22Rv1 (cell line): Measurements from ENCODE around the gene NEU2.

Source experiments
- H3K27ac ChIP-seq: fragments of 450-650 bp; 2 replicates; pipeline ENCODE4 v1.5.1; 2017
- ZFX ChIP-seq: fragments of 450-650 bp; IDR thresholded peaks from 2 replicates; pipeline ENCODE4 v1.6.1; 2017; ENCODE audit warnings: antibody characterized with exemption, borderline replicate concordance
- TF ChIP-seq, protein P1 (sequence below): fragments of 450-650 bp; IDR thresholded peaks from 2 replicates; pipeline ENCODE4 v1.5.1; 2017; ENCODE audit warnings: mild to moderate bottlenecking

The NEU2 gene

DNA sequence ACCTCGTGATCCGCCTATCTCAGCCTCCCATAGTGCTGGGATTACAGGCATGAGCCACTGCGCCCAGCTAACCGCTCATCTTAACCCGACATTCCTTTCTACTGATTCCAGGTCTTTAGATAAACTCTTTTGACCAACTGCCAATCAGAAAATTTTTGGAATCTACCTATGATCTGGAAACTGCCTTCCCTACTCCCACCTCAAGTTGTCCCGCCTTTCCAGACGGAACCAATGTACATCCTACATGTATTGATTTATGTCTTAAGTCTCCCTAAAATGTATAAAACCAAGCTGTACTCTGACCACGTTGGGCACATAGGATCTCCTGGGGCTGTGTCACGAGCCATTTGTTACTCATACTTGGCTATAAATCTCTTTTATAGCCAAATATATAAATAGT, 3.2 kb upstream of the NEU2 start:
- no peak overlapping the region for H3K27ac ChIP-seq
- TF ChIP-seq, protein P1, sequence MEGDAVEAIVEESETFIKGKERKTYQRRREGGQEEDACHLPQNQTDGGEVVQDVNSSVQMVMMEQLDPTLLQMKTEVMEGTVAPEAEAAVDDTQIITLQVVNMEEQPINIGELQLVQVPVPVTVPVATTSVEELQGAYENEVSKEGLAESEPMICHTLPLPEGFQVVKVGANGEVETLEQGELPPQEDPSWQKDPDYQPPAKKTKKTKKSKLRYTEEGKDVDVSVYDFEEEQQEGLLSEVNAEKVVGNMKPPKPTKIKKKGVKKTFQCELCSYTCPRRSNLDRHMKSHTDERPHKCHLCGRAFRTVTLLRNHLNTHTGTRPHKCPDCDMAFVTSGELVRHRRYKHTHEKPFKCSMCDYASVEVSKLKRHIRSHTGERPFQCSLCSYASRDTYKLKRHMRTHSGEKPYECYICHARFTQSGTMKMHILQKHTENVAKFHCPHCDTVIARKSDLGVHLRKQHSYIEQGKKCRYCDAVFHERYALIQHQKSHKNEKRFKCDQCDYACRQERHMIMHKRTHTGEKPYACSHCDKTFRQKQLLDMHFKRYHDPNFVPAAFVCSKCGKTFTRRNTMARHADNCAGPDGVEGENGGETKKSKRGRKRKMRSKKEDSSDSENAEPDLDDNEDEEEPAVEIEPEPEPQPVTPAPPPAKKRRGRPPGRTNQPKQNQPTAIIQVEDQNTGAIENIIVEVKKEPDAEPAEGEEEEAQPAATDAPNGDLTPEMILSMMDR: no peak
- no peak for TF ChIP-seq ZFX

DNA sequence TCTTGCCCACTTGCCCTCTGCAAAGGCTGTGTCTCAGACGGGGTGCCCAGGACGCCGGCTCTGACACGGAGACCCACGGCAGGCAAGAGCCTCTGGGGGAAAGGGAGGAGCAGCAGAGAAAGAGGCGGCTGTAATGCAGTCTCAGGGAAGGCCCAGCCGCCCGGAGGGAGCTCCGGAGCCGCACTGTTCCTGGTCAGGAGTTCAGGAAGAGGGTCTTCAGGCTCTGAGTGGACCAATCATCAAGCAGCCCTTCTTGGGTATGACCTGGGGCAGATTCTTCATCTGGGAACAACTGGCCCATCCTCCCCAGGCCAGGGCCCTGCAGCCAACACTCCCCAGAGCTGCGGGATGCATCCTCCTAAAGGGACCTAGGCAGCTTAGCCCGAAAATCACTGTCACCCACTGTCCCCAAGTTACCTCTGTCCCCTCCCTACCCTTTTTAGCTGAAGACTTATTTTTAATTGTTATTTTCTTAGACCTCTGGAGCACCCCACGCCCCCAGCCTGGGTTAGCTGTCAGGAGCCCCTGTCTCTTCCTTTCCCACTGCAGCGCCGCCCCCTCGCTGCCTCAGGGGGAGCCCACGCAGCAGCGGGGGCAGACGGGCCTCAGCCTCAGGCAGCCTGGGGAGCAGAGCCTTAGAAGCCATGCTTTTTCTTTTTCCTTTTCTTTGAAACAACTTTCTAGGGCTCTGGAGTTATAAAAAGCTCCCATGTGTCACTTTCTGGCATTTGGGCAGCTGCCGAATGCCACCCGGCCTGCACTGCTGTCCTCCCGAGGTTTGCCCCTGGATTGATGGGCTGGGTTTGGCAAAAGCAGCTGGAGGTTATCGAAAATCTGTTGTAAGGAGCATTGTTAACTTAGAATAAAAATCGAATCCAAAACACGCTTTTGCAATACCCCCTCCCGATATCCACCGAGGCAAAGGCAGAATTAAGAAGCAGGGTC, 644 bp upstream of the NEU2 start:
- TF ChIP-seq ZFX: no peak
- TF ChIP-seq, protein P1: no peak
- H3K27ac ChIP-seq: no peak overlapping the region

DNA sequence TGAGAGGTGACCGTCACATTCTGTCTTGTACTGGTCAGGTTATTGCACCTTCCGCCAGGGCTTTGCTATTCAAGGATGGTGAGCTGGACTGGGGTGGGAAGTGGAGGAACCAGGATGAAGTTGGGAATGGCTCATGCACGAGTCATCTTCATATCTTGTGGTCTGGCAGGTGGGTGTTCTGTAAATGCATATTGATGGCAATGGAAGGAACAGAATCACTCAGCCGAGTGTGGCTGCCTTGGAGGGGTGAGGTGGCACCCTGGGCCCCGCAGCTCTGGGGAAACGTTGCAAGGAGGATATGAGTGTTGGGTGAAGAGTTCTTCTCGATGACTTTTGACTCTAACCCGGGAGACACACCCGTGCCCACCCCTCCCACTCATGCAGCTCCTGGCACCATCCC, 1.2 kb downstream of the NEU2 start:
- no peak overlapping the region for H3K27ac ChIP-seq
- TF ChIP-seq, protein P1: no peak
- TF ChIP-seq ZFX: no peak

DNA sequence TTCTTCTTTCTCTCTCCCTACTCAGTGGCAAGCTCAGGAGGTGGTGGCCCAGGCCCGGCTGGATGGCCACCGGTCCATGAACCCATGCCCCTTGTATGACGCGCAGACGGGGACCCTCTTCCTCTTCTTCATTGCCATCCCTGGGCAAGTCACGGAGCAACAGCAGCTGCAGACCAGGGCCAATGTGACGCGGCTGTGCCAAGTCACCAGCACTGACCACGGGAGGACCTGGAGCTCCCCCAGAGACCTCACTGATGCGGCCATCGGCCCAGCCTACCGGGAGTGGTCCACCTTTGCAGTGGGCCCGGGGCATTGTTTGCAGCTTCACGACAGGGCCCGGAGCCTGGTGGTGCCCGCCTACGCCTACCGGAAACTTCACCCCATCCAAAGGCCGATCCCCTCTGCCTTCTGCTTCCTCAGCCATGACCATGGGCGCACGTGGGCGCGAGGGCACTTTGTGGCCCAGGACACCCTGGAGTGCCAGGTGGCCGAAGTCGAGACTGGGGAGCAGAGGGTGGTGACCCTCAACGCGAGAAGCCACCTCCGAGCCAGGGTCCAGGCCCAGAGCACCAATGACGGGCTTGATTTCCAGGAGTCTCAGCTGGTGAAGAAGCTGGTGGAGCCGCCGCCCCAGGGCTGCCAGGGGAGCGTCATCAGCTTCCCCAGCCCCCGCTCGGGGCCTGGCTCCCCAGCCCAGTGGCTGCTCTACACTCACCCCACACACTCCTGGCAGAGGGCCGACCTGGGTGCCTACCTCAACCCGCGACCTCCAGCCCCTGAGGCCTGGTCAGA, 1.8 kb downstream of the NEU2 start:
- TF ChIP-seq, protein P1: no peak
- no peak for TF ChIP-seq ZFX
- no peak overlapping the region for H3K27ac ChIP-seq

DNA sequence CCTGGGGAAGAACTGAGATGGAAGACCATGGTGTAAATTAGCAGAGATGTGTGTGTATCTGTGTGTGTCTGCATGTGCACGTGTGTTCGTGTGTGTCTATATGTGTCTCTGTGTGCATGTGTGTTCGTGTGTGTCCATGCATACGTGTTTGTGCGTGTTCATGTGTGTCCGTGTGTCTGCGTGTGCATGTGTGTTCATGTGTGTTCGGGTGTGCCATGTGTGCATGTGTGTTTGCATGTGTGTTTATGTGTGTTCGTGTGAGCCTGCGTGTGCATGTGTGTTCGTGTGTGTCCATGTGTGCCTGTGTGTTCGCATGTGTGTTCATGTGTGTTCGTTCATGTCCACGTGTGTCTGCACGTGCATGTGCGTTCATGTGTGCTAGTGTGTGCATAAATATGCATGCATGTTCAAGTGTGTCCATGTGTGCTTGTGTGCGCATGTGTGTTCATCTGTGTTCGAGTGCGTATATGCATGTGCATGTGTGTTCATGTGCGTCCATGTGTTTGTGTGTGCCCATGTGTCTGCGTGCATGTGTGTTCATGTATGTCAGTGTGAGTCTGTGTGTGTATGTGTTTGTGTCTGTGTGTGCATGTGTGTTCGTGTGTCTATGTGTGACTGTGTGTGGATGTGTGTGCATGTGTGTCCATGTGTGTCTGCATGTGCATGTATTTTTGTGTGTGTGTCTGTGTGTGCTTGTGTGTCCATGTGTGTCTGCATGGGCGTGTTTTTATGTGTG, 3.1 kb downstream of the NEU2 start:
- TF ChIP-seq, protein P1: no peak
- no peak overlapping the region for H3K27ac ChIP-seq

DNA sequence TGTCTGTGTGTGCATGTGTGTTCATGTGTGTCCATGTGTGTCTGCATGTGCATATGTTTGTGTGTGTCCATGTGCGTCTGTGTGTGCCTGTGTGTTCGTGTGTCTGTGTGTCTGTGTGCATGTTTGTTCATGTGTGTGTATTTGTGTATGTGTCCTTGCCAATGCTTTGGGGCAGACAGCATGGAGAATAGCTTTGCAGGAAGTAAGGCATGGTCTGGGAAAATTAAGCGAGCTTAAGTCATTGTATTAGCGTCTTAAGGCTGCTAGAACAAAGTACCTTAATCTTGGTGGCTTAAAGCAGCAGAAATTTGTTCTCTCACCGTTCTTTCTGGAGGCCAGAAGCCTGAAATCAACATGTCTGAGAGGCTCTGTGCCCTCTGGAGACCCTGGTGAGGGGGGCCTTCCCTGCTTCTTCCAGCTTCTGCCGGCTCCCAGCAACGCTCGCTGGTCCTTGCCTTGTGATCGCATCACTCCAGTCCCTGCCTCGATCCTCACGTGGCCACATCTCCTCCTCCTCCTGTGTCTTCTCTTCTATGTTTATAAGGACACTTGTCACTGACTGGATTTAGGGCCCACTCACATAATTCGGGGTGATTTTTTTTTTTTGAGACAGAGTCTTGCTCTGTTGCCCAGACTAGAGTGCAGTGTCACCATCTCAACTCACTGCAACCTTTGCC, 3.8 kb downstream of the NEU2 start:
- TF ChIP-seq ZFX: no peak
- TF ChIP-seq, protein P1: no peak
- H3K27ac ChIP-seq: no peak overlapping the region
